Fibroblast of the aortic adventitia (primary cell): ENCODE data around the gene TMCC1. TPM values are rescaled to one million over a fixed set of nuclear protein-coding genes. Genes with fewer than 3 reads are reported as not detected.

Experiments used
- DNase-seq: peaks from one replicate; pipeline ENCODE4 v3.0.0-alpha.2; 2010; ENCODE audit warnings: low read depth
- H3K4me3 ChIP-seq: 2 replicates; pipeline ENCODE4 v1.5.1; 2011; ENCODE audit warnings: low read depth, mild to moderate bottlenecking, control low read depth, low read length, moderate library complexity
- CTCF ChIP-seq: IDR thresholded peaks from 2 replicates; pipeline ENCODE4 v1.5.1; 2011; ENCODE audit warnings: mild to moderate bottlenecking, low read length, control low read depth, inconsistent platforms; ENCODE audit not compliant: insufficient read depth
- total RNA-seq: library from RNA; depleted of rRNA; stranded (reverse); fragments of >200 nt; gene quantifications from 2 replicates; pipeline ENCODE4 v1.2.3, GENCODE V29; 2012; ENCODE audit warnings: low replicate concordance

The TMCC1 gene
- total RNA-seq, 1 donor = 16.9 TPM

GRCh38 chr3:129673012-129673411 is 220.5 kb downstream of the TMCC1 start:
- TF ChIP-seq CTCF = no peak
- peak; percentile 51 for DNase-seq

GRCh38 chr3:129672412-129672811 is 221.1 kb downstream of the TMCC1 start:
- H3K4me3 ChIP-seq = no peak overlapping the region
- DNase-seq = no peak
- TF ChIP-seq CTCF = no peak

More at GRCh38 chr3:129673012-129673411, 220.5 kb downstream of the TMCC1 start:
- H3K4me3 ChIP-seq = no peak overlapping the region

- TF ChIP-seq CTCF = no peak
- H3K4me3 ChIP-seq = no peak overlapping the region
- DNase-seq = peak; percentile 58
These were observed 228.3 kb downstream of the TMCC1 start for GRCh38 chr3:129665024-129665768.

- DNase-seq = no peak
These were observed 229.4 kb downstream of the TMCC1 start for GRCh38 chr3:129663930-129664646.

GRCh38 chr3:129663045-129663446 is 230.5 kb downstream of the TMCC1 start:
- no peak overlapping the region for H3K4me3 ChIP-seq
- peak; percentile 27 for DNase-seq
- no peak for TF ChIP-seq CTCF

More at GRCh38 chr3:129663930-129664646, 229.4 kb downstream of the TMCC1 start:
- no peak overlapping the region for H3K4me3 ChIP-seq
- no peak for TF ChIP-seq CTCF

- no peak overlapping the region for H3K4me3 ChIP-seq
- TF ChIP-seq CTCF = no peak
- no peak for DNase-seq
These were observed 231.3 kb downstream of the TMCC1 start for GRCh38 chr3:129662191-129662608.
